Measurements from ENCODE around the gene FGGY. TPM values are rescaled to one million over a fixed set of nuclear protein-coding genes. Genes with fewer than 3 reads are reported as not detected.

FGGY gene
- total and polyA plus RNA-seq, 8 donors: 6.2 to 27.0 (median 16.0) TPM

DNA sequence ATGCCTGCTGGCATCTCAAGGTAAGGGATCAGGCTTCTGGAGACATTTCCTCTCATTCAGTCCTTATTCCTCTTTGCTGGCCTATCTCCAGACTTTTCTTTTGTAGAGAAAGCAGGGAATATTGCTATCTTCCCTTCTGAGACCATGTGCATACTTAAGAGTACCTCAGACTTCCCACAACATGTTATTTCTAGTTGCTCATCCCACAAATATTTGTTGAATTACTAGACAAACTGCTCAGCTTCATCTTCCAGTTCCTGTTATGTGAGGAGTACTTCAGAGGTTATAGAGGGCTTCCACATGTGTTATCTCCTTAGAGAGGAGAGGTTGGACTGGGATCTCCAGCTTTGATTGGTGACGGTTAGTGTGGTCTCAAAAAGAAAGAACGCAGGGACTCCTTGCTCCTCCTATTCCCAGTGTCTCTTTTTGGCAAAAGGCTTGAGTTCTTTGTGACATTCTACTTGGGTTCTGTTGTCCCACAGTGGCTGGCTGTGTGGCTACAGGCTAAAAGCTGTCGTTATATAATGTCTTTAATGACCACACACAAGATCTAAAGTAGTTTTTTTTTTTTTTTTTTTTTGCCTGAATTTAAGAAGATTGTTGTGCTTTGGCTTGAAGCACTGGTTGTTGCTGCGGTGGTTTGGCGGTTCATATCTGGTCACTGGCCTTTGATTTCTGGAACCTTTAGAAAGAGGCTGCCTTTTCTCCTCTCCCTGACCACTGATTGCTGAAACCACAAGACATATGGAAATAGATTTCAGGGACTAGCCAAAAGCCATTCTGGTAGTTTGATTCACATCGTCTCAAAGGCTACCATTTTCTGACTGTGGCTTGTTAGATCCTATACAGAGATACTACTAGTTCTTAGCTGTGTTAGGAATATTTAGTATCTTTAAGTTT, 78.7 kb downstream of the FGGY start:
- intact Hi-C loops (cut with DNase I): no loop called here
- FAIRE-seq (no peak), ATAC-seq (peak in 3 of 4 donors; percentile 22 to 66 (median 46)), DNase-seq (no peak)
- TF ChIP-seq, protein P1, sequence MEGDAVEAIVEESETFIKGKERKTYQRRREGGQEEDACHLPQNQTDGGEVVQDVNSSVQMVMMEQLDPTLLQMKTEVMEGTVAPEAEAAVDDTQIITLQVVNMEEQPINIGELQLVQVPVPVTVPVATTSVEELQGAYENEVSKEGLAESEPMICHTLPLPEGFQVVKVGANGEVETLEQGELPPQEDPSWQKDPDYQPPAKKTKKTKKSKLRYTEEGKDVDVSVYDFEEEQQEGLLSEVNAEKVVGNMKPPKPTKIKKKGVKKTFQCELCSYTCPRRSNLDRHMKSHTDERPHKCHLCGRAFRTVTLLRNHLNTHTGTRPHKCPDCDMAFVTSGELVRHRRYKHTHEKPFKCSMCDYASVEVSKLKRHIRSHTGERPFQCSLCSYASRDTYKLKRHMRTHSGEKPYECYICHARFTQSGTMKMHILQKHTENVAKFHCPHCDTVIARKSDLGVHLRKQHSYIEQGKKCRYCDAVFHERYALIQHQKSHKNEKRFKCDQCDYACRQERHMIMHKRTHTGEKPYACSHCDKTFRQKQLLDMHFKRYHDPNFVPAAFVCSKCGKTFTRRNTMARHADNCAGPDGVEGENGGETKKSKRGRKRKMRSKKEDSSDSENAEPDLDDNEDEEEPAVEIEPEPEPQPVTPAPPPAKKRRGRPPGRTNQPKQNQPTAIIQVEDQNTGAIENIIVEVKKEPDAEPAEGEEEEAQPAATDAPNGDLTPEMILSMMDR (IDR thresholded peaks at IDR 0.05): no peak
- H3K36me3 ChIP-seq: no peaks in the 10 kb centered on the region
- WGBS, 2 donors: 86 to 91% methylated on average over 6 of the region's 6 CpGs
- H3K27me3 ChIP-seq: no peaks in the 10 kb centered on the region
- no peak overlapping the region for H3K4me3 ChIP-seq
- H3K4me1 ChIP-seq: peaks cover 0 to 5% (median 0%) of the 10 kb centered on the region in 3 donors
- no peak overlapping the region for H3K27ac ChIP-seq
- H3K9me3 ChIP-seq: no peaks in the 10 kb centered on the region

DNA sequence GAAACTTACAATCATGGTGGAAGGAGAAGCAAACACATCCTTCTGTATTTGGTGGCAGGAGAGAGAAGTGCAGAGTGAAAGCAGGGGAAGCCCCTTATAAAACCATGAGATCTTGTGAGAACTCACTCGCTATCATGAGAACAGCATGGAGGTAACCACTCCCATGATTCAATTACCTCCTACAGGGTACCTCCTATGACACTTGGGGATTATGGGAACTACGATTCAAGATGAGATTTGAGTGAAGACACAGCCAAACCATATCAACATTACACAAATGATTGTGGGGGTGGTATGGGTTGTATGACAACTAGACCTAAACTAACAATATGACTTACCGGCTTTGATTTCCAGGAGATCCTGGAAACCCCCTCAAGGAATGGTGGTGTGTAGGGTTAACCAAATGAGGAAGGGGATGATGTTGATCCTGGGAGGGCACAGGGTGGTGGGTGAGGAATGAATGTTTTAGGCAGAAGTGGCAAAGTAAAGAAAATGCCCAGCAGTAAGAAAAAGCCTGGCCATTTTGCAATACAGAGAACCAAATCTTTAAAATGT, 80.5 kb downstream of the FGGY start:
- Histone ChIP-seq H3K27me3 (no peaks in the 10 kb centered on the region), H3K27ac (no peak overlapping the region), H3K4me3 (no peak overlapping the region), H3K4me1 (peaks cover 0 to 5% (median 0%) of the 10 kb centered on the region in 3 donors), H3K36me3 (no peaks in the 10 kb centered on the region), H3K9me3 (no peaks in the 10 kb centered on the region)
- intact Hi-C loops (cut with DNase I): no loop called here
- TF ChIP-seq, protein P1 (IDR thresholded peaks at IDR 0.05): no peak
- WGBS, 2 donors: 98 to 99% methylated on average over 3 of the region's 3 CpGs
- DNase-seq: no peak
- no peak for ATAC-seq
- FAIRE-seq: no peak

DNA sequence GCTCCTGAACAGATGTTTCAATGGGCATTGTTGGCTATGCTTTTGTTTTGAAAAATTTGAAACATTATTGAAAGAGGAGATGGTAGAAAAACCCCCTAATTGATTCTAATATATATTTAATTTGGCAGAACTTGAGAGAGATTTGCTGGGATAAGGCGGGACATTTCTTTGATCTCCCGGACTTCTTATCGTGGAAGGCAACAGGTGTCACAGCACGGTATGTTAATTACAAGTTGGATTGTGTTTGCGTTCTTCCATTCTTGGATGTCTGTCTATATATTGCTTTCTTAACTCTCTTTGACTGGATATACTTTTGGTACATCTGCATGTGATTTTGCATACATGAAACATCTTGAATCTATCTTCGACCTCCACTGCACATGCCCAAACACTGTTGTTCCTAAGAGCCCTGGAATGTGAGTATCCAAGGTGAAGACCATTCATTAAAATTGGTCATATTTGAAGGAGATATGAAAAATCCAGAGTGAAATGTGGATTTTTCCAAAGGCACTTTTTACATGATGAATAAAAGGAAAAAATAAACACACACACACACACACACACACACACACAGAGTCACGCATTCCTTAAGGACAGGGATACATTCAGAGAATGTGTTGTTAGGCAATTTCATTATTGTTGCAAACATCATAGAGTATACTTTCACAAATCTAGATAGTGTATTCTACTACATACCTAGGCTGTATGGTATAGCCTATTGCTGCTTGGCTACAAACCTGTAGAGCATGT, 81.9 kb downstream of the FGGY start:
- no peak for DNase-seq
- ATAC-seq: peak in 3 of 4 donors; percentile 63 to 73 (median 69)
- peak overlapping the region in 2 of 4 donors; percentile 16 to 33 for H3K27ac ChIP-seq
- H3K36me3 ChIP-seq: no peaks in the 10 kb centered on the region
- intact Hi-C loops (cut with DNase I): no loop called here
- no peaks in the 10 kb centered on the region for H3K9me3 ChIP-seq
- 47 to 48% methylated on average over 7 of the region's 7 CpGs for WGBS, 2 donors
- no peak for FAIRE-seq
- H3K27me3 ChIP-seq: no peaks in the 10 kb centered on the region
- H3K4me3 ChIP-seq: no peak overlapping the region
- TF ChIP-seq, protein P1 (IDR thresholded peaks at IDR 0.05): no peak
- peaks cover 0 to 5% (median 0%) of the 10 kb centered on the region in 3 donors for H3K4me1 ChIP-seq

DNA sequence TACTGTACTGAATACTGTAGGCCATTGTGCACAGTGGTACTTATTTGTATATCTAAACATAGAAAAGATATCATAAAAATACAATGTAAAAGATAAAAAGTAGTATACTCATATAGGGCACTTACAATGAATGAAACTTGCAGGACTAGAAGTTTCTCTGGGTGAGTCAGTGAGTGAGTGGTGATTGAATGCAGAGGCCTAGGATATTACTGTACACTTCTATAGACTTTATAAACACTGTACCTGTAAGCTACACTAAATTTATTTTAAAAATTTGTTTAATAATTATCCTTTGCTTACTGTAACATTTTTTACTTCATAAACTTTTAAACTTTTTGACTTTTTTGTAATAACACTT, 82.5 kb downstream of the FGGY start:
- Histone ChIP-seq H3K4me1 (peaks cover 0 to 5% (median 0%) of the 10 kb centered on the region in 3 donors), H3K4me3 (no peak overlapping the region), H3K36me3 (no peaks in the 10 kb centered on the region), H3K27me3 (no peaks in the 10 kb centered on the region), H3K27ac (no peak overlapping the region), H3K9me3 (no peaks in the 10 kb centered on the region)
- TF ChIP-seq, protein P1 (IDR thresholded peaks at IDR 0.05): no peak
- FAIRE-seq (no peak), DNase-seq (no peak), ATAC-seq (peak in 2 of 4 donors; percentile 23 to 30)
- intact Hi-C loops (cut with DNase I): no loop called here
